ENCODE results near the gene TUBD1. TPM values are rescaled to one million over a fixed set of nuclear protein-coding genes. Genes with fewer than 3 reads are reported as not detected.

Gene TUBD1
- polyA plus RNA-seq, 3 donors = 2.9 to 7.3 (median 3.9) TPM

DNA sequence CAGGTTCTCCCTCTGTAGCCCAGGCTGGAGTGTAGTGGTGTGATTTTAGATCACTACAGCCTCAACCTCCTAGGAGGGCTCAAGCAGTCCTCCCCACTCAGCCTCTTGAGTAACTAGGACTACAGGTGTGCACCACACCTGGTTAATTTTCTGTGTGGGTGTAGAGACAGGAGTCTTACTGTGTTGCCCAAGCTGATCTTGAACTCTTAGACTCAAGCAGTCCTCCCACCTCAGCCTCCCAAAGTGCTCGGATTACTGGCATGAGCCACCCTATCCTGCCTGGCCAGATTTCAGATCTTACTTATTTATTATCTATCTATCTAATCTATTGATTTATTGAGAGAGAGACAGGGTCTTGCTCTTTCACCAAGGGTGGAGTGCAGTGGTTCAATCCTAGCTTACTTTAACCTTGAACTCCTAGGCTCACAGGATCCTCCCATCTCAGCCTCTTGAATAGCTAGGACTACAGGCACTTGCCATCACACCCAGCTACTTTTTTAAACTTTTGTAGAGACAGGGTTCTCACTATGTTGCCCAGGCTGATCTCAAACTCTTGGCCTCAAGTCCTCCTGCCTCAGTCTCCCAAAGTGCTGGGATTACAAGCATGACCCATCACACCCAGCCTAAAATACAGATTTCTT is 61.8 kb downstream of the TUBD1 start:
- Histone ChIP-seq H4K20me1 (ENCODE audit: insufficient read depth, low read length) (no peaks in the 10 kb centered on the region), H3K4me2 (replicated peaks; ENCODE audit: extremely low read depth, low read length, poor library complexity, severe bottlenecking) (no peak overlapping the region), H2AFZ (ENCODE audit: insufficient read depth, low read depth, low read length, poor library complexity, severe bottlenecking) (no peak overlapping the region), H3K27ac (ENCODE audit: low read depth in 1 of 2, low read length in 2 of 2) (peak overlapping the region in 1 of 2 donors; percentile 86), H3K27me3 (ENCODE audit: control insufficient read depth in 2 of 2, insufficient read depth in 2 of 2, low read length in 2 of 2) (no peaks in the 10 kb centered on the region), H3K4me3 (replicated peaks in 1 of 3; ENCODE audit: low read depth in 2 of 3, low read length in 3 of 3) (no peak overlapping the region), H3K79me2 (ENCODE audit: insufficient read depth, low read length) (peaks cover 44% of the 10 kb centered on the region), H3K36me3 (replicated peaks in 1 of 2; ENCODE audit: control insufficient read depth in 1 of 2, insufficient read depth in 2 of 2, low read length in 2 of 2) (peaks cover 5 to 30% of the 10 kb centered on the region in 2 donors), H3K9ac (ENCODE audit: insufficient read depth, low read length, poor library complexity, severe bottlenecking) (no peak overlapping the region), H3K9me3 (replicated peaks in 1 of 2; ENCODE audit: control insufficient read depth in 1 of 2, insufficient read depth in 1 of 2, low read length in 2 of 2) (no peaks in the 10 kb centered on the region), H3K4me1 (ENCODE audit: control insufficient read depth in 1 of 2, insufficient read depth in 2 of 2, low read length in 2 of 2) (peaks cover 19 to 34% of the 10 kb centered on the region in 2 donors)
- intact Hi-C loops (cut with micrococcal nuclease) = no loop called here
- H3K9me3 Mint-ChIP-seq = no peaks in the 10 kb centered on the region
- no peak for DNase-seq
- H3K36me3 Mint-ChIP-seq = peaks cover 37 to 65% of the 10 kb centered on the region in 2 donors
- H3K4me3 Mint-ChIP-seq = no peak overlapping the region
- peak overlapping the region in 6 of 7 donors; percentile 24 to 80 (median 58) for H3K27ac Mint-ChIP-seq
- TF ChIP-seq, protein P1, sequence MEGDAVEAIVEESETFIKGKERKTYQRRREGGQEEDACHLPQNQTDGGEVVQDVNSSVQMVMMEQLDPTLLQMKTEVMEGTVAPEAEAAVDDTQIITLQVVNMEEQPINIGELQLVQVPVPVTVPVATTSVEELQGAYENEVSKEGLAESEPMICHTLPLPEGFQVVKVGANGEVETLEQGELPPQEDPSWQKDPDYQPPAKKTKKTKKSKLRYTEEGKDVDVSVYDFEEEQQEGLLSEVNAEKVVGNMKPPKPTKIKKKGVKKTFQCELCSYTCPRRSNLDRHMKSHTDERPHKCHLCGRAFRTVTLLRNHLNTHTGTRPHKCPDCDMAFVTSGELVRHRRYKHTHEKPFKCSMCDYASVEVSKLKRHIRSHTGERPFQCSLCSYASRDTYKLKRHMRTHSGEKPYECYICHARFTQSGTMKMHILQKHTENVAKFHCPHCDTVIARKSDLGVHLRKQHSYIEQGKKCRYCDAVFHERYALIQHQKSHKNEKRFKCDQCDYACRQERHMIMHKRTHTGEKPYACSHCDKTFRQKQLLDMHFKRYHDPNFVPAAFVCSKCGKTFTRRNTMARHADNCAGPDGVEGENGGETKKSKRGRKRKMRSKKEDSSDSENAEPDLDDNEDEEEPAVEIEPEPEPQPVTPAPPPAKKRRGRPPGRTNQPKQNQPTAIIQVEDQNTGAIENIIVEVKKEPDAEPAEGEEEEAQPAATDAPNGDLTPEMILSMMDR (IDR thresholded peaks at IDR 0.05) = no peak
- H3K4me1 Mint-ChIP-seq = peaks cover 45% of the 10 kb centered on the region
- peaks cover 0 to 3% (median 0%) of the 10 kb centered on the region in 3 donors for H3K27me3 Mint-ChIP-seq (ENCODE audit: low read depth in 3 of 3)
- WGBS (ENCODE audit: insufficient coverage) = no CpG with 5 or more reads among the region's 1 CpG

DNA sequence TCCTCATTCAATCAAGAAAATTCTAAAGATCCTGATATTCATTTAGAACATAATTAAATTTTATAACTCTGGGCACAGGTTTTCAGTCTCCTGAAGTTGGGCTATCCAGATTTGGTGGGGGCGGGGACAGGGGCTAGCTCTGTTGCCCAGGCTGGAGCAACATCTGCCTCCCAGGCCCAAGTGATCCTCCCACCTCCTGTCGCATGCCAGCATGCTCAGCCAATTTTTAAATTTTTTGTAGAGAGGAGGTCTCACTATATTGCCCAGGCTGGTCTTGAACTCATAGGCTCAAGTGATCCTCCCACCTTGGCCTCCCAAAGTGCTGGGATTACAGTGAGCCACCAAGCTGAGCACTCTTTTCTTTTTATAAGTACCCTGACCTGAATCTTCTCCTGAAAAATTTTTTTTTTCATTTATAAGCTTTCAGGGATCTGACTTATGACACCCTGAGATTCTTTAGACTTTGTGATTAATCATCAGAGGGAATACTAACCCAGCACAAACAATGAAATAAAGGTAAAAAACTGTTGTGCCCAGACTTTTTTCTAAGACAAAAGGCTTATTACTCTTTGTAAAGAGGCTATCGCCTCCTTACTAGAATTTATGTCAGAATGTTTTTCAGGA is 62.6 kb downstream of the TUBD1 start:
- H3K27ac ChIP-seq (ENCODE audit: low read depth in 1 of 2, low read length in 2 of 2) = peak overlapping the region in 1 of 2 donors; percentile 86
- peak overlapping the region in 1 of 3 experiments; percentile 61 for H3K4me3 ChIP-seq (replicated peaks in 1 of 3; ENCODE audit: low read depth in 2 of 3, low read length in 3 of 3)
- peaks cover 12 to 36% of the 10 kb centered on the region in 2 donors for H3K36me3 ChIP-seq (replicated peaks in 1 of 2; ENCODE audit: control insufficient read depth in 1 of 2, insufficient read depth in 2 of 2, low read length in 2 of 2)
- H2AFZ ChIP-seq (ENCODE audit: insufficient read depth, low read depth, low read length, poor library complexity, severe bottlenecking) = no peak overlapping the region
- H3K27me3 ChIP-seq (ENCODE audit: control insufficient read depth in 2 of 2, insufficient read depth in 2 of 2, low read length in 2 of 2) = no peaks in the 10 kb centered on the region
- Mint-ChIP-seq H3K36me3 (peaks cover 42 to 66% of the 10 kb centered on the region in 2 donors), H3K4me1 (peaks cover 50% of the 10 kb centered on the region), H3K4me3 (no peak overlapping the region), H3K27ac (peak overlapping the region; percentile 28 to 95 (median 90)), H3K9me3 (no peaks in the 10 kb centered on the region), H3K27me3 (ENCODE audit: low read depth in 3 of 3) (peaks cover 0 to 3% (median 0%) of the 10 kb centered on the region in 3 donors)
- H3K4me1 ChIP-seq (ENCODE audit: control insufficient read depth in 1 of 2, insufficient read depth in 2 of 2, low read length in 2 of 2) = peaks cover 22 to 38% of the 10 kb centered on the region in 2 donors
- peak overlapping the region; percentile 65 for H3K4me2 ChIP-seq (replicated peaks; ENCODE audit: extremely low read depth, low read length, poor library complexity, severe bottlenecking)
- no peak for DNase-seq
- H3K9ac ChIP-seq (ENCODE audit: insufficient read depth, low read length, poor library complexity, severe bottlenecking) = peak overlapping the region; percentile 10
- no peaks in the 10 kb centered on the region for H3K9me3 ChIP-seq (replicated peaks in 1 of 2; ENCODE audit: control insufficient read depth in 1 of 2, insufficient read depth in 1 of 2, low read length in 2 of 2)
- peaks cover 5% of the 10 kb centered on the region for H4K20me1 ChIP-seq (ENCODE audit: insufficient read depth, low read length)
- intact Hi-C loops (cut with micrococcal nuclease) = no loop called here
- peaks cover 49% of the 10 kb centered on the region for H3K79me2 ChIP-seq (ENCODE audit: insufficient read depth, low read length)
- no CpG with 5 or more reads among the region's 3 CpGs for WGBS (ENCODE audit: insufficient coverage)
- TF ChIP-seq, protein P1 (IDR thresholded peaks at IDR 0.05) = no peak
